GM12878 (cell line): ENCODE data around the gene HSPBAP1. TPM values are rescaled to one million over a fixed set of nuclear protein-coding genes. Genes with fewer than 3 reads are reported as not detected.

Experiments used
- ATF7 ChIP-seq: fragments of 450-650 bp; IDR thresholded peaks from 2 replicates; pipeline ENCODE4 v1.6.1; 2016; ENCODE audit warnings: low read depth, mild to moderate bottlenecking
- CBX5 ChIP-seq: sonication (generic); IDR thresholded peaks from 2 replicates; pipeline ENCODE4 v1.6.1; 2016; ENCODE audit warnings: low read depth, moderate library complexity, mild to moderate bottlenecking, inconsistent platforms
- CEBPB ChIP-seq, 2 experiments: fragments of 150-350 bp in 1 of 2; IDR thresholded peaks; 2 replicates each; pipeline ENCODE4 v1.6.1; 2012 to 2014; ENCODE audit warnings: low read depth in 2 of 2, low read length in 2 of 2, borderline replicate concordance in 1 of 2, inconsistent platforms in 1 of 2
- CHD4 ChIP-seq: fragments of 200-600 bp; sonication (generic); IDR thresholded peaks from 2 replicates; pipeline ENCODE4 v1.6.1; 2016; ENCODE audit warnings: mild to moderate bottlenecking
- CTCF ChIP-seq, 3 experiments: IDR thresholded peaks in 2 of 3; conservative IDR thresholded peaks in 1 of 3; 2 replicates each; pipeline ENCODE4 v1.5.1; 2011; ENCODE audit warnings: low read depth in 3 of 3, low read length in 3 of 3, mild to moderate bottlenecking in 3 of 3, control low read depth in 2 of 3, moderate library complexity in 2 of 3, inconsistent platforms in 1 of 3, mixed read lengths in 1 of 3; ENCODE audit not compliant: control insufficient read depth in 2 of 3, insufficient read depth in 1 of 3; ENCODE audit errors: extremely low read depth in 1 of 3
- EZH2 ChIP-seq: IDR thresholded peaks from 2 replicates; pipeline ENCODE4 v1.6.1; 2012; ENCODE audit warnings: low read depth, mild to moderate bottlenecking, control low read depth, inconsistent platforms, low read length, borderline replicate concordance; ENCODE audit not compliant: control insufficient read depth
- GABPA ChIP-seq: IDR thresholded peaks from 2 replicates; pipeline ENCODE4 v1.6.1; 2014; ENCODE audit warnings: antibody characterized with exemption, low read depth, mild to moderate bottlenecking, inconsistent platforms
- HSF1 ChIP-seq: fragments of 150-350 bp; IDR thresholded peaks from 2 replicates; pipeline ENCODE4 v1.6.1; 2014; ENCODE audit warnings: mild to moderate bottlenecking, low read depth, low read length
- IKZF1 ChIP-seq: fragments of 450-650 bp; conservative IDR thresholded peaks from 2 replicates; pipeline ENCODE4 v1.6.1; 2017; ENCODE audit warnings: antibody characterized with exemption, mild to moderate bottlenecking
- IRF3 ChIP-seq: fragments of 450-650 bp; IDR thresholded peaks from 2 replicates; pipeline ENCODE4 v1.6.1; 2014; ENCODE audit warnings: mild to moderate bottlenecking
- IRF4 ChIP-seq: IDR thresholded peaks from 2 replicates; pipeline ENCODE4 v1.6.1; 2011; ENCODE audit warnings: low read depth, low read length
- MEF2B ChIP-seq: fragments of 450-650 bp; IDR thresholded peaks from 2 replicates; pipeline ENCODE4 v1.6.1; 2018; ENCODE audit warnings: mild to moderate bottlenecking, moderate library complexity; ENCODE audit not compliant: partially characterized antibody, poor library complexity, severe bottlenecking
- MYC ChIP-seq: IDR thresholded peaks from 2 replicates; pipeline ENCODE4 v1.6.1; 2011; ENCODE audit warnings: mild to moderate bottlenecking, low read length, moderate library complexity, inconsistent platforms; ENCODE audit not compliant: insufficient read depth, insufficient replicate concordance, insufficient read length, severe bottlenecking
- POLR2A ChIP-seq: IDR thresholded peaks from 2 replicates; pipeline ENCODE4 v1.6.1; 2011; ENCODE audit warnings: low read depth, mild to moderate bottlenecking, low read length
- POLR2AphosphoS5 ChIP-seq: IDR thresholded peaks from 2 replicates; pipeline ENCODE4 v1.6.1; 2011; ENCODE audit warnings: mild to moderate bottlenecking, low read length, inconsistent platforms
- POU2F2 ChIP-seq: IDR thresholded peaks from 3 replicates; pipeline ENCODE4 v1.6.1; 2011; ENCODE audit warnings: low read depth, mild to moderate bottlenecking, low read length, borderline replicate concordance
- RCOR1 ChIP-seq: conservative IDR thresholded peaks from 2 replicates; pipeline ENCODE4 v1.6.1; 2012; ENCODE audit warnings: low read depth, low read length, improper control_type of control experiment
- SMARCA5 ChIP-seq: fragments of 450-650 bp; IDR thresholded peaks from 2 replicates; pipeline ENCODE4 v1.6.1; 2017; ENCODE audit warnings: mild to moderate bottlenecking
- SP1 ChIP-seq: IDR thresholded peaks from one replicate; pipeline ENCODE4 v1.6.1; 2011; ENCODE audit warnings: low read depth, low read length
- TCF12 ChIP-seq: IDR thresholded peaks from 2 replicates; pipeline ENCODE4 v1.6.1; 2011; ENCODE audit warnings: low read depth, mild to moderate bottlenecking, low read length
- USF1 ChIP-seq: IDR thresholded peaks from 2 replicates; pipeline ENCODE4 v1.6.1; 2011; ENCODE audit warnings: borderline replicate concordance, low read depth, mild to moderate bottlenecking, moderate library complexity, mixed read lengths, low read length; ENCODE audit not compliant: insufficient read depth; ENCODE audit errors: extremely low read length
- ZBTB33 ChIP-seq: fragments of 450-650 bp; IDR thresholded peaks from 2 replicates; pipeline ENCODE4 v1.6.1; 2017; ENCODE audit warnings: mild to moderate bottlenecking
- ZNF384 ChIP-seq: IDR thresholded peaks from 2 replicates; pipeline ENCODE4 v1.6.1; 2012; ENCODE audit warnings: low read depth, mild to moderate bottlenecking, low read length, improper control_type of control experiment, borderline replicate concordance
- polyA plus RNA-seq, 11 experiments: library from polyadenylated mRNA; depleted of rRNA in 4 of 11; unstranded in 6 of 11; stranded (reverse) in 5 of 11; fragments of >200 nt; fragmentation: Nextera tagmentation in 4 of 11; fragmentation: Illumina TruSeq in 1 of 11; extraction: Ambion mirVana in 4 of 11; extraction: Trizol in 1 of 11; gene quantifications; 1 replicate in 1 of 11; 2 replicates in 10 of 11; pipeline versions ENCODE4 v1.2.1 to v1.2.3, GENCODE V29; 2011 to 2016; ENCODE audit warnings: inconsistent platforms in 2 of 11, missing spikeins in 2 of 11, low read depth in 1 of 11
- total RNA-seq, 4 experiments: library from RNA; depleted of rRNA in 3 of 4; stranded (reverse); fragments of >200 nt in 3 of 4; fragmentation: Illumina TruSeq in 1 of 4; extraction: Trizol in 1 of 4; gene quantifications; 2 replicates each; pipeline versions ENCODE4 v1.2.1 to v1.2.3, GENCODE V29; 2013 to 2021

HSPBAP1 gene
- total and polyA plus RNA-seq, 10 of the 15 experiments (the other 5 are each of a cell fraction or from before 2014, with no cell fraction given), result 3.2 to 10.3 (median 7.9) TPM

- TF ChIP-seq HSF1, result no peak
- TF ChIP-seq EZH2, result no peak
- TF ChIP-seq IKZF1, result peak; percentile 80
- TF ChIP-seq SMARCA5, result 0 out of 2 replicates have a peak, but pooled peaks have one; percentile 78
- TF ChIP-seq MEF2B, result no peak
- TF ChIP-seq USF1, result no peak
- TF ChIP-seq SP1, result no peak
- TF ChIP-seq ZBTB33, result no peak
- TF ChIP-seq GABPA, result no peak
- peak; percentile 84 for TF ChIP-seq POLR2A
- no peak for TF ChIP-seq CEBPB (IDR thresholded peaks at IDR 0.05; ENCODE audit: borderline replicate concordance in 1 of 2, low read depth in 2 of 2, low read length in 2 of 2)
- peak; percentile 38 for TF ChIP-seq MYC
- TF ChIP-seq IRF3, result no peak
- no peak for TF ChIP-seq TCF12
- 0 out of 2 replicates have a peak, but pooled peaks have one; percentile 7 for TF ChIP-seq ATF7
- no peak for TF ChIP-seq CTCF (IDR thresholded peaks at IDR 0.05 in 2 of 3, conservative IDR thresholded peaks at IDR 0.05 in 1 of 3; ENCODE audit: control insufficient read depth in 2 of 3, extremely low read depth in 1 of 3, insufficient read depth in 1 of 3, low read depth in 3 of 3, low read length in 3 of 3)
- peak; percentile 32; the same call in 1 of the 3 replicates for TF ChIP-seq POU2F2
- no peak for TF ChIP-seq RCOR1
- no peak for TF ChIP-seq ZNF384
- TF ChIP-seq CHD4, result no peak
- no peak for TF ChIP-seq CBX5
- no peak for TF ChIP-seq IRF4
- peak; percentile 64; the same call in 1 of the 2 replicates for TF ChIP-seq POLR2AphosphoS5
Observed at GRCh38 chr3:122794779-122795673, 1.4 kb upstream of the HSPBAP1 start, which contains the start of gene SLC49A4 (continued).
